CD4-positive, alpha-beta T cell treated with Interleukin-4 for 4 hours (primary cell): Measurements from ENCODE around the gene ARHGAP18.

Source experiments
- DNase-seq: peaks from one replicate; pipeline ENCODE4 v3.0.0-alpha.2; 2020

ARHGAP18 gene, protein sequence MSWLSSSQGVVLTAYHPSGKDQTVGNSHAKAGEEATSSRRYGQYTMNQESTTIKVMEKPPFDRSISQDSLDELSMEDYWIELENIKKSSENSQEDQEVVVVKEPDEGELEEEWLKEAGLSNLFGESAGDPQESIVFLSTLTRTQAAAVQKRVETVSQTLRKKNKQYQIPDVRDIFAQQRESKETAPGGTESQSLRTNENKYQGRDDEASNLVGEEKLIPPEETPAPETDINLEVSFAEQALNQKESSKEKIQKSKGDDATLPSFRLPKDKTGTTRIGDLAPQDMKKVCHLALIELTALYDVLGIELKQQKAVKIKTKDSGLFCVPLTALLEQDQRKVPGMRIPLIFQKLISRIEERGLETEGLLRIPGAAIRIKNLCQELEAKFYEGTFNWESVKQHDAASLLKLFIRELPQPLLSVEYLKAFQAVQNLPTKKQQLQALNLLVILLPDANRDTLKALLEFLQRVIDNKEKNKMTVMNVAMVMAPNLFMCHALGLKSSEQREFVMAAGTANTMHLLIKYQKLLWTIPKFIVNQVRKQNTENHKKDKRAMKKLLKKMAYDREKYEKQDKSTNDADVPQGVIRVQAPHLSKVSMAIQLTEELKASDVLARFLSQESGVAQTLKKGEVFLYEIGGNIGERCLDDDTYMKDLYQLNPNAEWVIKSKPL

GRCh38 chr6:129709769-129710449, at the start of gene ARHGAP18:
ARHGAP18 (minus strand) TSS chr6:129710177; CDS start chr6:129710136, 41 bp downstream.
- peak; percentile 71 for DNase-seq

GRCh38 chr6:129755787-129756186, 45.8 kb upstream of the ARHGAP18 start:
- no peak for DNase-seq

DNA sequence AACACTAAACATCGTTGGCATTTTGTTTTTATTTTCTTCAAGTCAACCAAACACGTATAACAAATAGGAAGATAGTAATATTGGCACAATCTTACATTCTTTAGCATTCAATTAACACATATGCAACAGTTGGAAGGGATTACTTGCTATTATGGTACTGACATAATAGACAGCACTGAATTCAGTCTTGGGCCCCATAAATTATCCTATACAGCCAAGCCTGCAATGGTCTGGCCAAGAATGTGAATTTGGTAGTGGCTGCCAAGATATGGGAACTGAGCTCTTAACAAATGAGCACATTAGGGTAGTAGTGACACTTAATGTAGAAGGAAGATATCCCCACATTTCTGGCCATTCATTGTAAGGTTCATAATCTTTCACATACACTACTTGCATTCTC, 44.8 kb upstream of the ARHGAP18 start:
- no peak for DNase-seq

DNA sequence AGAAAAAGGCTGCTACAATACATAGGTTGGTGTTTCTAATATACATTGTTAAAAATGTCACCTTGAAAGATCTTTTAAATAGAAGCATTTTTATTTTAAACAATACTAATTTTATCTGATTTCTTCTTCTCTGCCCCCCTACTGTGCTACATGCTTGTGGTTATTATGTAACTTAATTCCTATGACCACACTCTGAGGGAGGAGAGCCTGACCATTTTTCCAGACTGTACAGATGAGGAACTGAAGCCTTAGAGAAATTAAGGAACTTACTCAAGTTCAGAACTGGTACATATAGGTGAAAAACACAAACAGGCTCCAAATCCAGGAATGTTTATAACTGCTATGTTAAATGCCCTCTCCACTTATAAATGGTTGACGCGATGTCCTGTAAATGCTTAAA, 43.4 kb upstream of the ARHGAP18 start:
- DNase-seq, result no peak

GRCh38 chr6:129751384-129751783, 41.4 kb upstream of the ARHGAP18 start:
- no peak for DNase-seq

DNA sequence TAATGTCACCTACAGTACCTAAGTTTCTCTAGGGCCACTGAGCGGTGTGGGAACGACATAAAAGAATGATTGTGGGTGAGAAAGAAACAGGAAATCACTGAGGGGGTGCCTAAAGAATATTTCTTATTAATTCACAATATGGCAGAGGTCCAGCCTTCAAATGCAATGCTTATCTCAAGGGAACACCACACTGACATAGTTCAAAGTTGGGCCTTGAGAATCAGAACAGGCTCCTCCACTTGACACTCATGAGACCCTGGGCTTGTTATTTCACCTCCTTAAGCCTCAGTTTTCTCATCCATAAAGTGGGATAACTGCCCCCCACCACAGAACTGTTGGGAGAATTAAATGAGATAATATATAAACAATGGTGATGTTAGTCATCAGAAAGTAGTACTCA, 40.4 kb upstream of the ARHGAP18 start:
- DNase-seq, result peak; percentile 45

DNA sequence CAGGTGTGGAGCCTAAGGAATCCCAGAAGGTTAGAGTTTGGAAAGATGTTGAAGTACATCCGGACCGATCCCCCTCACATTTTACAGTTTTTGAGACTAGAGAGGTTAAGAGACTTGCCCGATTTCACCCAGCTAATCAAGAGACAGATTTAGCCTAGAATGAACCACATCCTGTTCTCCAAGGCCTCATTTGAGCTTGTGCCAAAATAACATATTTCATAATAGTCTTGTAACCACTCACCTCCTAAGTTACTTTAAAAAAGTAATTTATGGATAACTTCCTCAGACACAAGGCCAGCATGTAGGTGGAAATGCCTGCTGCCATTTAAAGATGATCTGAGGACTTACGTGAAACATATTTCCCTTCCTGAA, 39.8 kb upstream of the ARHGAP18 start:
- peak; percentile 70 for DNase-seq

GRCh38 chr6:129748901-129749748, 39.1 kb upstream of the ARHGAP18 start:
- peak; percentile 12 for DNase-seq

GRCh38 chr6:129748212-129748900, 38.4 kb upstream of the ARHGAP18 start:
- peak; percentile 73 for DNase-seq

- no peak for DNase-seq
These were observed 37.7 kb upstream of the ARHGAP18 start for GRCh38 chr6:129747588-129748112.

DNA sequence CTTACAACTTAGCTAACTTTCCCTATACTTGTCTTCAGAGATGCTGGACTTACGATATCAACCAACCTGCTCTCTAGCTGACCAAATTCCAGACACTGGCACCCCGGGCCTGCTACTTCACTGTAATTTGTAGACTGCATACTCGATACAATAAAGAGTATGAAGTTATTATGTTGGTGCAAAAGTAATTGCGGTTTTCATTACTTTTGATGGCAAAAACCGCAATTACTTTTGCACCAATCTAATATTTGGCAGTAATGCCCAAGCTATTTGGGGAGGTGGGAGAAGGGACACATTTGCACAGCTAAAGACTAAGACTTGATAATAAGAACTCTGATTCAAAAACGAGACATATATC, 34.9 kb upstream of the ARHGAP18 start:
- DNase-seq, result no peak

DNA sequence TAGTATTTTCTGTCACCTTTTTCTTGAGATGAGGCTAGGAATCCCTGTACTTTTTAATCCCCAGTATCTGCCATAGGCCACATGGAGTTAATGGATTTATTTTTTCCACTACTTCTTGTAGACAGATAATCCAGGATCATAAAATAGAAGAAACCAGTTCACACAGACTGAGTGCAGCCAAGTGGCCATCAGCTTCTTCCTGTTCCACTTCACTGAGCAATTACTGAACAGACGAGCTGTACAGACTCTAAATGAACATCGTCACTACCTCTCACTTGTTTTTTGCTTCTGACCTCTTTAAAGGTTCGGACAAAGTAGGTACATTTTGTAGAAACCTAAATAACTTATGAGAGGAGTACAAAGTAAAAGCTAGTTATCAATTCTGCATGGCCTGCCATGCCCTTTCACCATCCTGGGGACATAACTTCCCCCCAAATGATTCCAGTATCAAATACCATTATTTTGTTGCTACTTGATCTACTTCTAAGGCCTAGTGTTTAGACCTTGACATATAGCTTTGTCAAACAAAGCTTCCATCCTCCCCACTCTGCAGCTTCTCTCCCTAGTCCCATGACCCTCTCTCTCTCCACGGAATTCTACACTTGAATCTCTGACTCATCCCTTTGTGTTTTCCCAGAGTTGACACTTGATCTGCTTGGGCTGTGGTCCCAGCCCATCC, 34.4 kb upstream of the ARHGAP18 start:
- no peak for DNase-seq

GRCh38 chr6:129740013-129740412, 30.0 kb upstream of the ARHGAP18 start:
- no peak for DNase-seq

DNA sequence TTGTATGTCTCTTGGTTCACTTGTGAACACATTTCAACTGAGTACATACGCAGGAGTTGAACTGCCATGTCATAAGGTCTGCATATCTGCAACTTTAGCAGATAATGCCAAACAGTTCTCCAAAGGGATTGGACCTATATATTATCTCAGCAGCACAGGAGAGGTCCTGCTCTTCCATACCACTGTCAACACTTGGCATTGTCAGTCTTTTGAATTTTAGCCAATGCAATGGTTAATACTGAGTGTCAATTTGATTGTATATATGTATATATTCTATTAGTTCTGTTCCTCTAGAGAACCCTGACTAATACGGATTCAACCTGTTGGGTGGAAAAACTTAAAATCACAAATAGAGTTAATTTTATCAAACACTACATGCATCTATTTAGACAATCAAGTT, 26.1 kb upstream of the ARHGAP18 start:
- no peak for DNase-seq

DNA sequence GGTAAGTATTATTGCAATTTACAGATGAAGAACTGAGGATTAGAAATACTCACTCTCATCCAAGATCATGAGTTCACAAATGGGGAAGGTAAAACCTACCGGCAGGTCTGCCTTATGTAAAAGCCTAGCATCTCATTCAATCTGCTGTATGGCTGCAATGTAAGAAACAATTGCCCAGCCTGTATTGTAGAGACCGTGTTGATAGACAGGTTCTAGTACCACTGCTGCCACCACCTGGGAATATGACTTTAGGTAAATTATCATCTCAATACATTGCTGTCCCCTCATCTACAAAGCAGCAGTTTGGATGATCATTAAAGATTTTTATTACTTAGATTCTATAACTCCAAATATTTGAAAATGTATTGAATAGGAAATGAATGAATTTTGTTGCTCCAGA, 23.3 kb upstream of the ARHGAP18 start:
- DNase-seq, result no peak

GRCh38 chr6:129732542-129732941, 22.6 kb upstream of the ARHGAP18 start:
- no peak for DNase-seq

- DNase-seq, result no peak
These were observed 22.1 kb upstream of the ARHGAP18 start for GRCh38 chr6:129732034-129732433.

DNA sequence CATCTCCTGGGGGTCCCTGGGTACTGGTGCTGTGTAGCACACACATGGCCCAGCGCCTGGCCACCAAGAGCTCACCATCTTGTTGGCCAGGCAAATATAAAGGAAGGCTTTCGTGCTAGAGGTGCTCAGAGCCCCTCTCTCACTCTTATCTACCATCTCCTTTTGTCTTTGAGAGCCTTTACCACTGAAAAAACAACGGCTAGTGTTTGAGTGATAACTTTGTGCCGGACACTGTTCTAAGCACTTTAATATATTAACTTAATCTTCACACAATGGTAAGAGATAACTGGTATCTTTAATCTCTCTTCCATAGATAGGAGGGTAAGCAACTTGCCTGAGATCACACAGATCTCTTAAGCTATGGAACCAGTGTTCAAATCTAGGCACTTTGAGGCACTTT, 21.5 kb upstream of the ARHGAP18 start:
- DNase-seq, result no peak

DNA sequence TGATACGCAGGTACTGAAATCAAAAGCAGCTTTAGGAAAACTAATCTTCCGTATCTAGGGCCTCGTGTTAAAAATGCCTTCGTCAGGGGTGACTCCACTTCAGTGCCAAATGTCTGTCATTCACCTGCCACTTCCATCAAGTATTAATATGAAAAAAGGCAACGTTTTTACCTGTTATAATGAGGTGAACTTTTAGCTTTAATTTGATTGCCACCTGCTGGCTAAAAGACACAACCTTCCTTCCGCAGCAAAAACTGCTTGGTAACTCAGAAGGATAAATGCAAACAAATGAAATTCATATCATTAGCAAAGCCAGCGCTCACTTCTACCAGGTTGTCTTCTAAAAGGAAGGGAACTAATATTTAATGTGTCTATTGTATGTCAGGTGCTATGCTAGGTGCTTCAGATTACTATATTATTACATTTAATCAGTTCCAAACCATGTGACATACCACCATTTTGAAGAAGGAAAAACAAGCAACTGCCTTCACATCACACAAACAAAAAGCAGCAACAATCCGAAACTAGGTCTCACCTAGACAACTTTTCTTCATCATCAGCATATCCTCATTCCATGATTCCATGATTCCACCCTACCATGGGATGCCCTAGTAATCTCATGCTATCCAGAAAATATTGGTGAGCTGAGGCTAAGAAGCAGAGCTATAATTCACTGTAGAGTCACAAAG, 20.6 kb upstream of the ARHGAP18 start:
- DNase-seq, result peak; percentile 73

- no peak for DNase-seq
These were observed 16.7 kb upstream of the ARHGAP18 start for GRCh38 chr6:129726650-129727049.

DNA sequence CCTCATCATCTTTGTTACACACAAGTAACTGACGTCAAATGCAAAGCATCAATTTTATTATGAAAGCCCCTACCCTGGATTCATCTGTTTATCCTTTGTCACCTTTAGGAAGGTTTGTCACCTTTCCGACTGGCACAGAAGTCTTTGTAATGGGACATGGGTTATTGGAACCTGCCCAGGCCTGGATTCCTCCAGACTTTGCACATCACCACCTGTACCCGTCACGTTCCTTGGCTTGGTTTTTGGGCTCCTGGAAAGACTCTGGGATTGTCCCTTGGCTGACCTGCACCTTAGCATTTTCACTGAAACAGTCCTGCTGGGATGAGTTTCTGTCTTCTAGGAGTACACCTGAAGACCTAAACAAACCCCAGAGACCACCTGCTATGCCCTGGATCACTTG, 15.4 kb upstream of the ARHGAP18 start:
- no peak for DNase-seq
